ENCODE results near the gene TJP2.

The TJP2 gene

GRCh38 chr9:69253057-69253456 lies 79.0 kb downstream of the TJP2 start:
- TF ChIP-seq CTCF (conservative IDR thresholded peaks at IDR 0.05; ENCODE audit: low read depth, low read length), result no peak
- H3K4me3 ChIP-seq (ENCODE audit: low read depth, low read length), result no peak overlapping the region
- peak; percentile 23 for DNase-seq (ENCODE audit: low read depth)

GRCh38 chr9:69254223-69254622 lies 80.1 kb downstream of the TJP2 start:
- H3K4me3 ChIP-seq (ENCODE audit: low read depth, low read length), result no peak overlapping the region
- no peak for DNase-seq (ENCODE audit: low read depth)
- no peak for TF ChIP-seq CTCF (conservative IDR thresholded peaks at IDR 0.05; ENCODE audit: low read depth, low read length)

- H3K4me3 ChIP-seq (ENCODE audit: low read depth, low read length), result no peak overlapping the region
- no peak for DNase-seq (ENCODE audit: low read depth)
- no peak for TF ChIP-seq CTCF (conservative IDR thresholded peaks at IDR 0.05; ENCODE audit: low read depth, low read length)
Measured at GRCh38 chr9:69255591-69255990, 81.5 kb downstream of the TJP2 start.

GRCh38 chr9:69258551-69258950 lies 84.5 kb downstream of the TJP2 start:
- DNase-seq (ENCODE audit: low read depth), result no peak
- TF ChIP-seq CTCF (conservative IDR thresholded peaks at IDR 0.05; ENCODE audit: low read depth, low read length), result no peak
- no peak overlapping the region for H3K4me3 ChIP-seq (ENCODE audit: low read depth, low read length)

- DNase-seq (ENCODE audit: low read depth), result no peak
- no peak for TF ChIP-seq CTCF (conservative IDR thresholded peaks at IDR 0.05; ENCODE audit: low read depth, low read length)
- H3K4me3 ChIP-seq (ENCODE audit: low read depth, low read length), result no peak overlapping the region
Measured at GRCh38 chr9:69260161-69260560, 86.1 kb downstream of the TJP2 start.

GRCh38 chr9:69261636-69262035 lies 87.6 kb downstream of the TJP2 start:
- no peak for DNase-seq (ENCODE audit: low read depth)
- no peak for TF ChIP-seq CTCF (conservative IDR thresholded peaks at IDR 0.05; ENCODE audit: low read depth, low read length)
- no peak overlapping the region for H3K4me3 ChIP-seq (ENCODE audit: low read depth, low read length)

GRCh38 chr9:69264526-69264925 lies 90.4 kb downstream of the TJP2 start:
- TF ChIP-seq CTCF (conservative IDR thresholded peaks at IDR 0.05; ENCODE audit: low read depth, low read length), result no peak

More at GRCh38 chr9:69264526-69264925, 90.4 kb downstream of the TJP2 start:
- no peak overlapping the region for H3K4me3 ChIP-seq (ENCODE audit: low read depth, low read length)
- no peak for DNase-seq (ENCODE audit: low read depth)
